Measurements from ENCODE around the gene NAA38.
A peak's percentile ranks its signal among the peaks of the same experiment; 100 is the strongest.

NAA38 gene

DNA sequence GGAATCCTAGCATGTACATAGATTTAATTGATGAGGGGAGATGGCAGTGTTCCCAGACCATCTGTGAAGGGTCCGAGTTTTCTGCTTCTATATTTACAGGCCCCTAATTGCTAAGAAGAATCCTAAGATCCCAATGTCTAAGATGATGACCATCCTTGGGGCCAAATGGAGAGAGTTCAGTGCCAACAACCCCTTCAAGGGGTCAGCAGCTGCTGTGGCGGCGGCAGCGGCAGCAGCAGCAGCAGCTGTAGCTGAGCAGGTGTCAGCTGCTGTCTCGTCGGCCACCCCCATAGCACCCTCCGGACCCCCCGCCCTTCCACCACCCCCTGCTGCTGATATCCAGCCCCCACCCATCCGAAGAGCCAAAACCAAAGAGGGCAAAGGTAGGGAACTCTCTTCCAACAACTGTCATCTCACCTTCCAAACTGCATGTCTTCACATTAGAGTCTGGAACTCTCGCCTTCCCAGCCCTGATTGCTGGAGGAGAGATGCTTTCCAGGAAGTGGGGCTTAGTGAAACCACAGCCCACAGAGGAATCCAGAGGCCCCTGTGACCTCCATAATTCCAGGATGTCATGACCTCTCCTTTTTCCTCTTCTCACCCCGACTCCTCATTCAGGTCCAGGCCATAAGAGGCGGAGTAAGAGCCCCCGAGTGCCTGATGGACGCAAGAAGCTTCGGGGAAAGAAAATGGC is 36.0 kb upstream of the NAA38 start:
- TF ChIP-seq, protein P1, sequence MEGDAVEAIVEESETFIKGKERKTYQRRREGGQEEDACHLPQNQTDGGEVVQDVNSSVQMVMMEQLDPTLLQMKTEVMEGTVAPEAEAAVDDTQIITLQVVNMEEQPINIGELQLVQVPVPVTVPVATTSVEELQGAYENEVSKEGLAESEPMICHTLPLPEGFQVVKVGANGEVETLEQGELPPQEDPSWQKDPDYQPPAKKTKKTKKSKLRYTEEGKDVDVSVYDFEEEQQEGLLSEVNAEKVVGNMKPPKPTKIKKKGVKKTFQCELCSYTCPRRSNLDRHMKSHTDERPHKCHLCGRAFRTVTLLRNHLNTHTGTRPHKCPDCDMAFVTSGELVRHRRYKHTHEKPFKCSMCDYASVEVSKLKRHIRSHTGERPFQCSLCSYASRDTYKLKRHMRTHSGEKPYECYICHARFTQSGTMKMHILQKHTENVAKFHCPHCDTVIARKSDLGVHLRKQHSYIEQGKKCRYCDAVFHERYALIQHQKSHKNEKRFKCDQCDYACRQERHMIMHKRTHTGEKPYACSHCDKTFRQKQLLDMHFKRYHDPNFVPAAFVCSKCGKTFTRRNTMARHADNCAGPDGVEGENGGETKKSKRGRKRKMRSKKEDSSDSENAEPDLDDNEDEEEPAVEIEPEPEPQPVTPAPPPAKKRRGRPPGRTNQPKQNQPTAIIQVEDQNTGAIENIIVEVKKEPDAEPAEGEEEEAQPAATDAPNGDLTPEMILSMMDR (IDR thresholded peaks at IDR 0.05; ENCODE audit: low read depth, low read length) = no peak
- in situ Hi-C loops (cut with HindIII; ENCODE audit: low sequenced_read_pairs) = no loop called here
- H3K4me3 ChIP-seq (ENCODE audit: low read depth, low read length) = no peak overlapping the region
- DNase-seq (ENCODE audit: low read depth, low spot score) = no peak

DNA sequence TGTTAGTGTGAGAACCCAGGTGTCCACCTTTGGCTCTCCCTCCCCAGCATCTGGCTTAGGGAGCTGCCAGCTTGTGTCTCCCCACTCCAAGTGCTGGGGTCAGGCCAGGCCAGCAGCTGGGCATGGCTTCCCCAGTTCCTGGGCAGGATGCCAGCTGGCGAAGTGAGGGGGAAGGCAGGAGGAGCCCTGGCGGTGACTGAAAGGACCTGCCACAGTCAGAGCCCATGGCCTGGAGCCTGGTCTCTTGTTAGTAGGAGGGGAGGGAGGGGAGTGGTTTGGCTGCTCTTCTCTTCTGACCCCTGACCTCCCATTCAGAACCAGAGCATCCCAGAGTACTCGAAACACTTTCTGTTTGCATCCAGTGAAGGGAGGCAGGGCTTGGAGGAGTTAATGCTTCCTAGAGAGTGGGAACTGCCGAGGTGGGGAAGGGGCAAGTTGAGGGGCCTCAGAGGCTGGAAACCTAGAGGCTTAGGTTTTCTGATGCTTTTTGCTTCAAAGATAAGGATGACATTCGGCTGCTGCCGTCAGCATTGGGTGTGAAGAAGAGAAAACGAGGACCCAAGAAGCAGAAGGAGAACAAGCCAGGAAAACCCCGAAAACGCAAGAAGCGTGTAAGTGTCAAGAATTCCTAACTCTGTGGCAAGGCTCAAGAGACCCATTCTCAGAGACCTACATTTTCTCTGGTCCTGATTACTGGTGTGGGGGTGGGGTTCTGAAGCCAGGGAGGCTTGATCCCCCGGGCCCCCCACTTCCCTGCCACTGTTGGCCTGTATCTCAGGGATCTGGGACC is 32.0 kb upstream of the NAA38 start:
- TF ChIP-seq, protein P1 (IDR thresholded peaks at IDR 0.05; ENCODE audit: low read depth, low read length) = peak; percentile 40
- DNase-seq (ENCODE audit: low read depth, low spot score) = peak; percentile 85
- H3K4me3 ChIP-seq (ENCODE audit: low read depth, low read length) = no peak overlapping the region
- in situ Hi-C loops (cut with HindIII; ENCODE audit: low sequenced_read_pairs) = no loop called here

DNA sequence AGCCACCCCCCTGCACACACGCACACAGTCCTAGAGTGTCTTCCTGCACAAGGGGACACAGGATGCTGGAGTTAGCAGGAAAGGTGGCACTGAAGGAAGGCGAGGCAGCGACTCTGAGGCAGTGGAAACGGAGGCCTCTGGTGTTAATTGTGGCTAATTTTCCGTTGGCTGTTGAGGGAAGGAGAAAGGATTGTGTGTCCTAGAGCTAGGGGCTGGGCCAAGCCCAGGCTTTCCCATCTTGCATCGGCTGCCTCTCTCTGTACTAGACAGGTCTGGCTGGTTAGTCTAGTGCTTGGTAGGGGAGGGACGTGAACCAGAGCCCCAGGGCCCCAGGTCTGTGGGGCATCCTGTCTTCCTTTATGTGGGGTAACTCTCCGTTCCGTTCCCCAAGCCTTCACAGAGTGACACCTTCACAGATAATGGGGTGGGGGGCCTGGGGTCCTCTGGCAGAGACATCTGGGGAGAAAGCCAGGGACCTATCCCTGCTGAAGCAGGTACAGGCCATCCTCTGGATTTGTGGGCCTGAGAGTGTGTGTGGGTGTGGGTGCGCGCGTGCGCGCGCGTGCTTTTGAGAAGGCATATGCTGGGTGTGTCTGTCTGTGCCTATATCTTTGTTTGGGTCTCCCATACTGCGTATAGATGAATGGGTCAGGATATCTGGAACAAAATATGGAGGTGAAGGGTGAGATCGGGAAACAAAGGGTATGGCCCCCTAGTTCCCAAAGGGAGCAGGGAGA is 31.0 kb upstream of the NAA38 start, which contains the start of gene CHD3:
TSS of gene CHD3 (plus strand) at position 606 of the 737 bp plus-strand sequence. CDS start 212 bp downstream, outside the sequence.
- in situ Hi-C loops (cut with HindIII; ENCODE audit: low sequenced_read_pairs) = no loop called here
- peak within 1 kb of the TSS; percentile 43 for H3K4me3 ChIP-seq (ENCODE audit: low read depth, low read length)
- DNase-seq (ENCODE audit: low read depth, low spot score) = peak; percentile 24
- TF ChIP-seq, protein P1 (IDR thresholded peaks at IDR 0.05; ENCODE audit: low read depth, low read length) = no peak

DNA sequence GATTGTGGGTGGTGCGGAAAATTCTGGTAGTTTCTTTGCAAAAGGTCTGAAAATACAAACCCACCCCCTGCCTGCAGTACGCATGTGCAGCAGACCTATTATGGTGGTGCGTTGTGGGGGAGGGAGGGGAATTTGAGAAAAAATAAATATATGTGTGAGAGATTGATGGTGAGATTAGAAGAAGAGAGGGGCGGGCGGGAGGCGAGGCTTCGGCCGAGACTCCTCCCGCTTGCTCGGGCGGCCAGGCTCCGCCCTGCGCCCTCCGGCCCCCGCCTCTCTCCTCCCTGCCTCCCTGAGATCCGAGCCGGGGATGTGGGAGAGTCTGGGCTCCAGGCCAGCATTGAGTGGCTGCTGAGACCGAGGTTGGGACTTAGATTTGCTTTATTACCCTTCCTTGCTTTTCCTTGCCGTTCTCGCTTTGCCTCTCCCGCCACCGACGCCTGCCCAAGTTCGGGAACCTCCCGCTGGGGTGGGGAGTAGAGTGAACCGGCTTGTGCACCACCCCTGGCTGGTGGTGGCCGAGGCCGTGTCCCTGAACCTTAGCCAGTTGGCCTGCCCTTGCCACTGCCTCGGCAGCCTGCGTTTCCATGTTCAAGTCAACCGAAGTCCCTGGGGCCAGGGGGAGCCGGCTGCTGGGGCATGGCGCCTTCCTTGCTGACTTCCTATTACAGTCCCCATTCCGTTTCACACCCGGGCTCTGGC is 30.3 kb upstream of the NAA38 start:
- peak overlapping the region; percentile 79 for H3K4me3 ChIP-seq (ENCODE audit: low read depth, low read length)
- TF ChIP-seq, protein P1 (IDR thresholded peaks at IDR 0.05; ENCODE audit: low read depth, low read length) = no peak
- in situ Hi-C loops (cut with HindIII; ENCODE audit: low sequenced_read_pairs) = no loop called here
- peak; percentile 99 for DNase-seq (ENCODE audit: low read depth, low spot score)

DNA sequence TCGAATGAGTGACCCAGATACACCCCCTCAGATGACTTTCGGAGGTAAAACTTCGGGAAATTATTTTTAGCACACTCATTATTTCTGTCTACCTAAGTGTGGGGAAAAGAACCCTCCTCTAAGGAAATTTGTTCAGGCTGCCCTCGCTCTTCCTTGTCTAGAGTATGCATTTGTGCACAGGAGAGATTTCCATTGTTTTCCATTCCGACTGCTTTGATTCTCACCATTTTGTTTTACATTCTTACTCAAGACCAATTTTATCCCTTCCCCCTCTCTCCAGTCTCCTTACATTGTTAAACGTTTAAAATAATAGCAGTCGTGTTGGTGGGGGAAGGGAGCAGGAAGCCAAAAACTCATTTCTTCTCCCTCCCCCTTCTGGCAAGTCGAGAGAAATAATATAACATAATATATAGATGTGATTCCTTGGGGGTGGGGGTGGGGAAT is 29.7 kb upstream of the NAA38 start:
- no peak for DNase-seq (ENCODE audit: low read depth, low spot score)
- TF ChIP-seq, protein P1 (IDR thresholded peaks at IDR 0.05; ENCODE audit: low read depth, low read length) = no peak
- peak overlapping the region; percentile 79 for H3K4me3 ChIP-seq (ENCODE audit: low read depth, low read length)
- in situ Hi-C loops (cut with HindIII; ENCODE audit: low sequenced_read_pairs) = no loop called here
